Hematopoietic multipotent progenitor cell treated with erythropoietin and hydrocortisone succinate and interleukin-3 and kit ligand, for 15 days (in vitro differentiated cells): ENCODE measurements around the gene FBXL7.

ENCODE experiments used
- DNase-seq: peaks from one replicate; pipeline ENCODE4 v3.0.0-alpha.2; 2015; ENCODE audit warnings: low spot score

FBXL7 gene

DNA sequence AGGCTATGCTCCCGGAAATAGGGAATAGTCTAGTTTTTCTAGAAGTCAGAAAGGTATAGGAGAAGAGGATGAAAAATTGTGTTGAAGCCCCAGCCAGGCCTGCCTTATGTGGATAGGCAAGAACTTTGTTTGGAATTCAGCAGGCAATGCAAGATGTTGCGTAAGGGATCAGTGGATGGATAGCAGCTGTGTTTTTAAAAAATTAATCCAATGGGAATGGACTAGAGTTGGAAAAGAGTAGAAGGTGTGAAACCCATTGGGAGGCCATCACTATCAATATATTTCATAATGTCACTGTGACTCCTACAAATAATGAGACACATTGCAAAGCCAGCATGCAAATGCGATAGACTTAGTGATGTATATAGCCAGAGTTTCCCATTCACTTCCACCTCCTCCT is 397.7 kb downstream of the FBXL7 start:
- DNase-seq = no peak

DNA sequence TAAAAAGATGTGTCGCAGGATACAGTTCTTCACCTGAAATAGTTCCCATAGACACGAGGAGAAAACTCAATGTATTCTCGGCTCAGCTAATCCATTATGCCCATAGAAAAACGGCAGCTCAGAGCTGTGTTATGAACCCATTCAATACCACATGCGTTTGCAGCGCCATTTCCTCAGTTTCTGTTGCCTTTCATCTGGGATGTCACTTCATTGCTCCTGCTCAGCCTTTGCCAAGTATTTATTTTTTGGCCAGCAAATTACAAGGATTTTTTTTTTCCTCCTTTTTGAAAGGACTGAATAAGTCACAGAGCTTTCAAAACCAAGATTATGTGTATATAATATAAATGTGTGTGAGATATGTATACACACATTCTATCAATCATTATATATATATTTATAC is 398.7 kb downstream of the FBXL7 start:
- DNase-seq = no peak

DNA sequence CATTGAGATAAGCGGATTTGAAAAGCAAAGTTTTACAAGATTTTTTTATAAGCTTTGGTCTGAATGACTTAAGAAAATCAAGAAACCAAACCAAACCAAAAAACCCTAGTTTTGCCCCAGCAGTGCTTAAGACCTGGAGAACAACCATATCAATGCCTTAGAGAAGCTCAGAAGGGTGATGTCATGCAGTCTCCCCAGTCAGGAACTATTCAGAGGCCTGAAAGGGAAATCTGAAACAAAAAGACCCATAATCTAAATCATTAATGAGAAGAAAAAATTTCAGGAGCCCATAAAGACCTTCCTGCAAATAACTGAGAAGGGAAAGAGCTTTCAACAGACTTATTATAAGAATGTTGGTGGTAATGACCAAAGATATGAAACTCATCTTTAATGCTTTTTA is 399.5 kb downstream of the FBXL7 start:
- DNase-seq = no peak

DNA sequence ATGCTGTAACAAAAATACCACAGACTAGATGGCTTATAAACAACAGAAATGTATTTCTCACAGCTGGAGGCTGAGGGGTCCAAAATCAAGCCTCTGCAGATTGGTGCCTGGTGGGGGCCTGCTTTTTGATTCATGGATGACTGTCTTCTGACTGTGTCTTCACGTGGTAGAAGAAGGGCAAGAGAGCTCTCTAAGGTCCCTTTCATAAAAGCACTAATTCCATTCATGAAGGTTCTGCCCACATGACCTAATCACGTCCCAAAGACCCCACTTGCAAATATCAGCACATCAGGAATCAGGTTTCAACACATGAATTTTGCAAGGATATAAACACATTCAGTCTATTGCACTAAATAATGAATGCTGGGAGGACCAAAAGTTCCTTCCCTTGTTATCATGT is 401.2 kb downstream of the FBXL7 start:
- DNase-seq = no peak

DNA sequence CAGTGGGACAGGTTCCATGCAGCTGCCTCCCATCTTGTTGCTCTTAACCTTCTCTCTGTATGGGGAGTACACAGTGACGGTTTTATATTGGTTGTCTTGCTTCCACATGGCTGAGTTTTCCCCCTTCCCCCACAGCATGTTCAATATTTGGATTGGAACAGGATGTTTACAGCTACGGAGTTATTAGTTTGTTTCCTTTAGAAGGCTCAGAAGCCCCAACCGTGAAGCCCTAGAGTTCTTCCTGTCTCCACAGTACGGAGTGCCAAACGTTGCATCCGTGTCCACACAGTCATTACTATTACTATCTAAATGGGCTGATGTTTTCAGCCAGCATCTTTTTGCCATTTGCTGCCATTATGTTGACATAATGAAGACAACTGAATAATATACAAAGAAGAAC is 402.1 kb downstream of the FBXL7 start:
- DNase-seq = no peak

DNA sequence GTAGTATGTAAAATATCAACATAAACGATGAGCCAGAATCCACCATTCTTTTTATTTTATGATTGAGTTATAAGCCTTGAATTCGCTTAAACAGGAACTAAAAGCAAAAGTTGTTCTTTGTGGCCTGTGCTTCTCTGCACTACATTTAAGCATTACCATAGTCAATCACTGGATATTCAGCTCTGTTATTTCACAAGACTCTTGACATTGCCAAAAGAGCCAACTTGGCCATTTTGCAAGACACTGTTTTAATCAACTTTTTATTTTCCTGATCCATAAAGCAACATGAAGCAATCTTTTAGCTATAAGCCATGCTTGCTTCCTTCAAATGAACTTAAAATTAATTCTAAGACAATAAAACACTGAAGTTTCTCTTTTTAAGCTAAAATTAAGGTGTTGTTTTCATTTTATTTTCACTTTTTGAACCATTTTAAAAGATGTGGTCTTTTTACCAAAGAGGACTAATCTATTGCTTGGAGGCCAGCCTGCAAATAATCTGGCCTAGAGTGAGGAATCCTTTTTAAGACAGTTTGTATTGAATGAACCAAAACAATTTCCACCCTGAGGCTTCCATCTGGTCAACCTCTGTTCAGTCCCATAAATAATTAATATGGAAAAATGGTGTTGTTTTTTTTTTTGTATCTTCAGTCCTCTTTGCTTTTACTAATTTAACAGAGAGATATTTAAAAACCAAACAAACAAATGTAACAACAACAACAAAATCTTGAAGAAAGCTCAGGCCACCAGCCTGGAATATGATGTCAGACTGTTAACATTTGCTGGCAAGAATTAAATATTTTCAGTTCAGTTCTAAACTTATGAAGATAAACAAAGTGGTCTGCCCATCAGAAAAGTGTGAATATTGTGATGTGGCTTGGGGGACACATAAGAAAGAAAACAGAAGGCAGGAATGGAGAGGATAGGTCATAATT is 405.2 kb downstream of the FBXL7 start:
- DNase-seq = no peak

DNA sequence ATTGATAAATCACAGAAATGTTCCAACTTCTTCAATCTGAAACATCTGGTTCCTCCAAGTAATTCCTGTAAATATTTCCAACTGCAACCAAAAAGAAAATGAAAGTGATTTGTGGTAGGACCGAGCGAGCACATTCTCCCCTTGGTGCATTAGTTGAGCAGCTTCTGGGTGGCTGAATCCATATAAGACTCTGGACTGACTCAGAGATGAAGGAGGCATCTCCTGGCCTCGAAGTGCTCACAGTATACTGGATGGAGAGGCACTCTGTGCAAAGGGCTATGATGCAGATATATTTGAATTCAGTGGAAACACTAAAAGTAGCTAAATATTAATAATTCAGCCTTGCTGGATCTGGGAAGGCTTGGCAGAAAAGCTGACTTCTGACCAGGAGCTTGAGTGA is 414.7 kb downstream of the FBXL7 start:
- DNase-seq = no peak

DNA sequence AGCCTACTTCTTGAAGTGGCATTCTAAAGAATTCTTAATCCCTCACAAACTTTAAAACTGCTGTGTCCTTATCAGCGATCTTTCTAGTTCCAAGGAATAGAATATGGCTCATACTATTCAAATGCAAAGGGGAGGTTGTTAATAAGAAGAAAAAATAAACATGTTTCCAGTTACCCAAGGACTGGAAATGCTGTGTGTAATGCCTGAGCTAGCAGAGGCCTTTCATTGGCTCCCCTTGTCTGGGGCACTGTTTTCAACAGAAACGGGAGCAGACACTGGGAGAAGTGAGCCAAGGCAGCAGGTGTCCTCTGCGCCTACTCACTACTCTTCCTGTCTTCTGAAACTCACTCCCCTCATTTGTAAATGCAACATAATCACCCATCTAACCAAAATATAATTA is 426.6 kb downstream of the FBXL7 start:
- DNase-seq = no peak

DNA sequence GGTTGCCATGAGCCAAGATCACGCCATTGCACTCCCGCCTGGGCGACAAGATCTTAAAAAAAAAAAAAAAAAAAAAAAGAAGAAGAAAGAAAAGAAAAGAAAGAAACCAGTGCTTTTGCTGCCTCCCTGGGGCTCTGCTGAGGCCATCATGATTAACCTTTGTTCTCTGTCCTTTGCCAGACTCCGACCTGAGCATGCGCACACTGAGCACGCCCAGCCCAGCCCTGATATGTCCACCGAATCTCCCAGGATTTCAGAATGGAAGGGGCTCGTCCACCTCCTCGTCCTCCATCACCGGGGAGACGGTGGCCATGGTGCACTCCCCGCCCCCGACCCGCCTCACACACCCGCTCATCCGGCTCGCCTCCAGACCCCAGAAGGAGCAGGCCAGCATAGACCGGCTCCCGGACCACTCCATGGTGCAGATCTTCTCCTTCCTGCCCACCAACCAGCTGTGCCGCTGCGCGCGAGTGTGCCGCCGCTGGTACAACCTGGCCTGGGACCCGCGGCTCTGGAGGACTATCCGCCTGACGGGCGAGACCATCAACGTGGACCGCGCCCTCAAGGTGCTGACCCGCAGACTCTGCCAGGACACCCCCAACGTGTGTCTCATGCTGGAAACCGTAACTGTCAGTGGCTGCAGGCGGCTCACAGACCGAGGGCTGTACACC is 427.9 kb downstream of the FBXL7 start:
- no peak for DNase-seq

DNA sequence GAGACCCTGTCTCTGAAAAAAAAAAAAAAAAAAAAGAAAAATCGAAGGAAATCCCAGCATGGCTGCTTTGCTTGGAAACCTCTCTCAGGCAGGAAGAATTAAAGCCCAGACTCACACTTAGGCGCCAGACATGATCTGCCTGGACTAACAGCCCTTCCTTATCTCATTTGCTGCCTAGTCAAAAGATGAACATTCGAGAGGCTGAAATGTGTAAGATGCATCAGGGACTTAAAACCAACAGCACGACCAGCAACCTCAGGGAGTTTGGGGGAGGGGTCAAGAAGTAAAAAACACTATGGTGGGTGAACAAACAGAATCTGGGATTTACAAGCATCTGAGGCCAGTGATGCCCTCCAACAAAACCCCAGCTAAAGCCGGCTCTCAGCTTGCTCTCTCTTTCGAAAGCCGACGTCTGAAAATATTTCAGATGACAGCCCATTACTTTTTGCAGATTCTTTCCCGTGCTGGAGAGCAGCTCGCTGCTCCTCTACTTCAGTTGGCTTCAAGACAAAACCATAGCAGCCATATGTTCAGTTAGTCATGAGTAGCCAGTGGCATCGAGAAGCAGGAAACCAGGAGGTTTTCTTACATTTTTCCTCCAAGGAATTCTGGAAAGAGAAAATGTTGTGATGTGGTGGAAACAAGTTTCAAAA is 429.8 kb downstream of the FBXL7 start:
- DNase-seq = no peak

DNA sequence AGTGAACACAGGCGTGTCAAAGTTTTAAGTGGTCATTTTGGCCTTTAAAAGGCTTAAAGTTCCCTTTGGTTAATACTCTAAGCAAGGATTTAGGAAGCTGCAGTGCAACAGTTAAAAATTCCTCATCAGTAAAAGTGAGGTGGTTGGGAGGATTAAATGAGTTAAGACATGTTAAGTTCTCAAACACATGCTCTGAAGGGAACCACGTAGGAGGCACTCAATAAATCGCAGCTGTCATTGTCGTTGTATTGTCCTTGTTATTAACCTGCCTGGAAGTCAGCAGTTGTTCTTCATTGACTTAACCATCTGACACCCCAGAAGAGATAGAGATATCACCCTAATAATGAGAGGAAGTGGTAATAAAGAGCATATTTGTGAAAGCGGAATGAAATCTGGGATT is 432.1 kb downstream of the FBXL7 start:
- DNase-seq = no peak

DNA sequence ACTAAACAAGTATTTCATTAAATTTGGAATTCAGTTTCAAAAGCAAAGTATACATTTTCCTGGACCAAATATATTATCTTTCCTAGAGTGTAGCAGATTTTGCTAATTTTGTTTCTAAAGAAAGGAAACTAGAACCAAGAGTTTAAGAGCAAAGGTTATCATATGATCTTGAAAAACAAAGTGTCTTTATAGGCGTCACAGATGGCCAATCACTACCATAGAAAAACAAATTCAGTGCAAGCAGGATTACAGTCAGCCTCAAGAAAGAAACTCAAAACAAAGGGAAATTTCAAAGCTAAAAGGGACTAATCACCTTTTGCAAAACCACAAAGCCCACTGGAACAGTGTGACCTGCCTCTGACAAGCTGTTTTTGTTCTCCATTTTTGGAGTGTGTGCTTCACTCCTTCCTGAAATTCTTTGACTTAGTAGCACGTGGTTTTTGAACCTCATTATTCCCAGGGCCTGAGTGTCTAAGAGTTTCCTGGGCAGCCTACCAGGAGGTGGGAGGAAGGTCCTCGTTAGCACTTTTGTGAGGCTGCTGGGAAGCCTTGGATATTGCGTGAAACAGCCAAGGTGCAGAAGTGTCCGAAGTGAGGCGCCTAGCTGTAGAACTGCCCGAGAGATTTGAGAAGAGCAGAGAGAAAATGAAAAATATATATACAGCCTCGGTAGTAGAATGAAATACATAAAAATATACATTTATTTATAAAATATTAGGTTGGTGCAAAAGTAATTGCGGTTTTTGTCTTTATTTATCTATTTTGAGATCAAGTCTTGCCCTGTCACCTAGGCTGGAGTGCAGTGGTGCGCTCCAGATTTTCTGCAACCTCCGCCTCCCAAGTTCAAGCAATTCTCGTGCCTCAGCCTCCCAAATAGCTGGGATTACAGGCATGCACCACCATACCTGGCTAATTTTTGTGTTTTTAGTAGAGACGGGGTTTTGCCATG is 433.6 kb downstream of the FBXL7 start:
- no peak for DNase-seq

DNA sequence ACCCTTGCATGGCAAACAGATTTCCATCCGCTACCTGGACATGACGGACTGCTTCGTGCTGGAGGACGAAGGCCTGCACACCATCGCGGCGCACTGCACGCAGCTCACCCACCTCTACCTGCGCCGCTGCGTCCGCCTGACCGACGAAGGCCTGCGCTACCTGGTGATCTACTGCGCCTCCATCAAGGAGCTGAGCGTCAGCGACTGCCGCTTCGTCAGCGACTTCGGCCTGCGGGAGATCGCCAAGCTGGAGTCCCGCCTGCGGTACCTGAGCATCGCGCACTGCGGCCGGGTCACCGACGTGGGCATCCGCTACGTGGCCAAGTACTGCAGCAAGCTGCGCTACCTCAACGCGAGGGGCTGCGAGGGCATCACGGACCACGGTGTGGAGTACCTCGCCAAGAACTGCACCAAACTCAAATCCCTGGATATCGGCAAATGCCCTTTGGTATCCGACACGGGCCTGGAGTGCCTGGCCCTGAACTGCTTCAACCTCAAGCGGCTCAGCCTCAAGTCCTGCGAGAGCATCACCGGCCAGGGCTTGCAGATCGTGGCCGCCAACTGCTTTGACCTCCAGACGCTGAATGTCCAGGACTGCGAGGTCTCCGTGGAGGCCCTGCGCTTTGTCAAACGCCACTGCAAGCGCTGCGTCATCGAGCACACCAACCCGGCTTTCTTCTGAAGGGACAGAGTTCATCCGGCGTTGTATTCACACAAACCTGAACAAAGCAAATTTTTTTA is 436.7 kb downstream of the FBXL7 start:
- DNase-seq = no peak

DNA sequence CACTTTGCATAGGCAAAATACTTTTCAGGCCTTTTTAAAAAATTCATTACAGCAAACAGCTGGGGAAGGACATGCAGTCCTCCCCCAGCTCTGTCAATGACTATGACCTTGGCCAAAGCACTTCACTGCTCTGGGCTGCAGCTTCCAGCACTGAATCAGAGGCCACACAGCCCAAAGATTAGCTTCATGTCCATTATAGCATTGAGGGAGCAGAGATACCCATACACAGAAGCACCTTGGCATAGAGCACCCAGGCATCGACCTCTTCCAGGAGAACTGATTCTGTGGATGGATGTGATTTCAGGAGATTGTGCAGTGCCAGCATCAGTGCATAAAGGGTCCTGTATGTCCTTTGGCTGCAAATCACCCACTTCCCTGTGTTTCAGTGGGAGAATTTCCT is 437.7 kb downstream of the FBXL7 start:
- DNase-seq = no peak

DNA sequence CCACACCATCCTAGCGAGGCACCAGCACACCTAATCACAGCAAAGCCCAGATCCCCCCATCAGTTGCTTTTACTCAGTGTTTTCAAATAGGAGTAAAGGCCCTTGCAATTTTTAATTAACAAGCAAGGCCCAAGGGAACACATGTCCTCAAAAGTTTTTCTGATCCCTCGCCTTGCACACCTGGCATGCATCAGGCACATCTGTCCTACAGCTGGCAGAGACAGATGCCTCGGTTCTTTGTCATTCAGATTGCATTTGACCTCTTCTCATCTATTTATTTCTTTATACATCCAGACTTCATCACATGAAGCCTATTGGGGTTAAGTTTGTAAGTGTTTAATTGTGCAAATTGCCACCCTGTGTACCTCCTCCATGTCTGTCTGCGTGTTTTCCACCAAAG is 438.2 kb downstream of the FBXL7 start:
- DNase-seq = no peak

DNA sequence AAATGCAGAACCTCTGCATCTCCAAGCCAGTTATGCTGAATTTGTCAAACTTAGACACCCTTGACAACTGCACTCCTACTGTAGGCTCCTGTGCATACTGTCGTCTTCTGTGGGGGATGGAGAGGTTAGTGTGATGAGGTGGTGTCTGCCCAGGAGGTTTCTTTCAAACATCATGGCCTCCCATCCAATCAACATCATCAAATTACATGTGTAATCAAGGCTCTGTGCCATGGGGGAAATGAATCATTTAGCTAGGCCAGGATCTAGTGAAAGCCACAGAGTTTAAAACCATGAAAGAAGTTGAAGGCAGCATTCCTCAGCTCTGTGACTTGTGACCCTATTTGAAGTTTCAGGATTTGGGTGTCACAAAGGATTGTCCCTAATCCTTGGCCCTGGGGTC is 439.0 kb downstream of the FBXL7 start:
- no peak for DNase-seq

DNA sequence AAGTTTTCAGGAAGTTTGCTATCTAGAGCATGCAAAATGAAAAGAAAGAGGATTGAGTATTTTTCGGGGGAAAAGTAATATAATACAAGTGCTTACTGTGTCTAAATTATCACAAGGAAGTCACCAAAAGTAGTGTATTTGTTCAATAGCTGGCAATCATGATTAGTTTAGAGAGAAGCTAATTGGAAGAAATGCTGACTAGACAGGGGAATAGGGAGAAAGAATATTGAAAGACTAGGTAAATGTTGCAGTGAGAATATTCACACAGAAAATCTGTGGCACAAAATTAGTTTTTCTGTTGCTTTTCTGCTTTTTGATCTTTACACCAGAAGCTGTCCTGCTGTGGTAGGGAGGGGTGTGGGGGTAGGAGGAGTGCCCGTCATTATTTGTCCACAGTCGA is 440.9 kb downstream of the FBXL7 start:
- DNase-seq = no peak

DNA sequence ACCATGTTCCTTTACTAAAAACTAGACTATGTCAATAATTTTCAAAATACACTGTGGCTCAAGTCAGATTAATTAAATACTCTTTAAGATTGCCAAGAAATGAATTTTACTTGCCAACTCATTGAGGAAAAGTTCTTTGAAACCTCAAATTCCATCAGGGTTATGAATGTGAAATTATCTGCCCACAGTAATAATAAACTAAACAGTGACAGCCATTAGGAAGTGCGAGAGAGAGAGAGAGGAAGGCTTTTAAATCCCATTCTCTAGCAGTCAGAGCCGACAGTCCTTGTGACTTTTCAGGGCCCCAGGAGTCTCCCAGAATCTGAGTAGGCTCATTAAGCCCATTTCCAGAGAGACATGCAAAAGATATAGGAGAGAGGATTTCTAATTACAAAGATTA is 443.5 kb downstream of the FBXL7 start:
- DNase-seq = no peak

DNA sequence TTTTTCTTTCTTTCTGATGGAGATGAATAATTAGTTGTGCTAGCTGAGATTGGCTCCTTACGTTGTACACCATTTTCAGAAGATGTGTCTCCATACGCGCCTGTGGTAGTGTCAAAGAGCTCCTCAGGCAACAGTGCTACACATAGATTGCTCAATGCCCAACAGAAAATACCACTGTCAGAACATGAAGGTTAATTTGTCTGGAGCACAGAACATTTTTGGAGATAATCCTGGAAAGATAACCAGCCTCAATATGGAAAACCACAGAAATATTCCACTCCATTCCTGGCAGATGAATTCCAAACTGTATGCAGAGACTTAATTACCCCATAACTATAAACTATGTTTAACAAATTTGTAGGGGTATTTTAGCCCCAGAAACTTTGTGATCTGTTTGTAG is 446.0 kb downstream of the FBXL7 start:
- DNase-seq = no peak

DNA sequence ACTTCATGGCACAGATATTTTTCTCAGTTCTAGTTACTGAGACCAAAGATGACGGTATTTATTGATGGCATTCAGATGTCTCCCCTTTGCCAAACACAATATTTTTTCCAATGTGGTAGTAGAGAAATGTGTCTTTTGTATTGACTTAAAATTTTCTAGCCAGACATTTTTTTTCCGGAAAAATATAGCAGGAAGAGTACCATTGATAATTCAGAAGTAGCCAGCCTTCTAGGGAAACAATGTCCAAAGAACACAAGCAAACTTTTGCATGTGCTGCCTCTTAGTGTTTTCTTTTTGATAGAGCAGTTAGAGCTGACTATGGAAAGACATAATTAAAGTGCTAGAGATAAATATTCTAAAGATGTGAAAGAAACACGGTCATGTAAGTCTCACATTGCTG is 448.2 kb downstream of the FBXL7 start:
- DNase-seq = no peak

DNA sequence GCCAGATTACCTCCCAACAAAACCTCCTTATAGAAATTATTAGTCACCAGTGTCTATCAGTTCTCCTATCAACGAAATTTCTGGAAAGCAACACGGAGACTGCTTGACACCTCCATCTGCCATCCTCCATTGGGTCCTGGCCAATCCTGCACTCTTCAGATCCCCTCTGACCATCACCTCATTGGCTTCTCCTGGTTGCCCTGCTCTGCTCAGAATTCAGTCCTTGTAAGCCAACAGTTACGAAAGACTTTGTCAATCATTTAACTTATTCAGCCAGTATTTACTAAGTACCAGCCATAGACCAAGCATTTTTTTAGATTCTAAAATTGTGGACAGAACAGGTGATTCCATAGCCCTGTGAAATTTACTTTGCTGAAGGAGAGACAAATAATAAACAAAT is 451.1 kb downstream of the FBXL7 start:
- DNase-seq = no peak
